NCI-H524 treated with DMSO at 0.1 percent for 48 hours (cell line): ENCODE data around the gene MRPL27.

Experiments
- DNase-seq: peaks from one replicate; lab custom pipeline; 2025; lab: John Stamatoyannopoulos, UW

MRPL27 gene

GRCh38 chr17:50386510-50386909, 13.5 kb upstream of the MRPL27 start:
- DNase-seq, result no peak

- no peak for DNase-seq
Measured at GRCh38 chr17:50382931-50383330, 9.9 kb upstream of the MRPL27 start.

GRCh38 chr17:50381920-50382319, 8.9 kb upstream of the MRPL27 start:
- no peak for DNase-seq

GRCh38 chr17:50381260-50381815, 8.4 kb upstream of the MRPL27 start:
- no peak for DNase-seq

GRCh38 chr17:50380369-50381259, 7.6 kb upstream of the MRPL27 start:
- no peak for DNase-seq

- DNase-seq, result no peak
Measured at GRCh38 chr17:50379351-50380132, 6.6 kb upstream of the MRPL27 start.

GRCh38 chr17:50375858-50376538, 3.0 kb upstream of the MRPL27 start:
- peak; percentile 86 for DNase-seq

- DNase-seq, result no peak
Measured at GRCh38 chr17:50373705-50374104, 721 bp upstream of the MRPL27 start.

GRCh38 chr17:50372222-50372757, 694 bp downstream of the MRPL27 start:
- no peak for DNase-seq

GRCh38 chr17:50371526-50371925, 1.5 kb downstream of the MRPL27 start:
- no peak for DNase-seq

GRCh38 chr17:50370052-50370451, 2.9 kb downstream of the MRPL27 start:
- DNase-seq, result no peak

- no peak for DNase-seq
Measured at GRCh38 chr17:50367401-50367800, 5.6 kb downstream of the MRPL27 start.

- DNase-seq, result no peak
Measured at GRCh38 chr17:50365649-50366393, 7.2 kb downstream of the MRPL27 start.

- DNase-seq, result peak; percentile 63
Measured at GRCh38 chr17:50365165-50365564, 7.8 kb downstream of the MRPL27 start.

- no peak for DNase-seq
Measured at GRCh38 chr17:50364715-50365114, 8.3 kb downstream of the MRPL27 start.

GRCh38 chr17:50364061-50364458, 8.9 kb downstream of the MRPL27 start:
- no peak for DNase-seq

- no peak for DNase-seq
Measured at GRCh38 chr17:50363217-50364060, 9.5 kb downstream of the MRPL27 start.

GRCh38 chr17:50362661-50363060, 10.3 kb downstream of the MRPL27 start:
- no peak for DNase-seq

- no peak for DNase-seq
Measured at GRCh38 chr17:50361561-50362480, 11.2 kb downstream of the MRPL27 start.
